Activated gamma-delta T cell (primary cell): Measurements from ENCODE around the gene C19orf12.
A peak's percentile ranks its signal among the peaks of the same experiment; 100 is the strongest.

Experiments
- DNase-seq: peaks from one replicate; lab custom pipeline; 2025; lab: John Stamatoyannopoulos, UW
- total RNA-seq, 2 donors: gene quantifications; one replicate each; lab custom pipeline; 2026; lab: John Stamatoyannopoulos, UW

C19orf12 gene
- 41.8 to 45.2 reads per million in 2 donors for total RNA-seq

GRCh38 chr19:29714953-29715700, at the start of gene C19orf12:
C19orf12 (minus strand) TSS chr19:29715261; CDS start chr19:29708413, 6,848 bp downstream.
- DNase-seq: peak; percentile 40

GRCh38 chr19:29764361-29764760, 49.3 kb upstream of the C19orf12 start:
- no peak for DNase-seq

- no peak for DNase-seq
Observed at GRCh38 chr19:29763196-29763595, 48.1 kb upstream of the C19orf12 start.

- DNase-seq: no peak
Observed at GRCh38 chr19:29761575-29762232, 46.6 kb upstream of the C19orf12 start.

- DNase-seq: no peak
Observed at GRCh38 chr19:29760752-29761502, 45.9 kb upstream of the C19orf12 start.

- DNase-seq: no peak
Observed at GRCh38 chr19:29759359-29759758, 44.3 kb upstream of the C19orf12 start.

- no peak for DNase-seq
Observed at GRCh38 chr19:29758863-29759262, 43.8 kb upstream of the C19orf12 start.

- DNase-seq: no peak
Observed at GRCh38 chr19:29757551-29757950, 42.5 kb upstream of the C19orf12 start.

GRCh38 chr19:29753934-29754305, 38.9 kb upstream of the C19orf12 start:
- DNase-seq: no peak

- no peak for DNase-seq
Observed at GRCh38 chr19:29753190-29753933, 38.3 kb upstream of the C19orf12 start.

GRCh38 chr19:29752450-29753025, 37.5 kb upstream of the C19orf12 start:
- DNase-seq: no peak

GRCh38 chr19:29751932-29752331, 36.9 kb upstream of the C19orf12 start:
- DNase-seq: no peak

GRCh38 chr19:29750001-29750400, 34.9 kb upstream of the C19orf12 start:
- no peak for DNase-seq

- DNase-seq: no peak
Observed at GRCh38 chr19:29748996-29749849, 34.2 kb upstream of the C19orf12 start.

- DNase-seq: no peak
Observed at GRCh38 chr19:29745253-29745652, 30.2 kb upstream of the C19orf12 start.

- DNase-seq: no peak
Observed at GRCh38 chr19:29743681-29744080, 28.6 kb upstream of the C19orf12 start.

GRCh38 chr19:29741776-29742175, 26.7 kb upstream of the C19orf12 start:
- DNase-seq: no peak

GRCh38 chr19:29741226-29741625, 26.2 kb upstream of the C19orf12 start:
- DNase-seq: no peak

GRCh38 chr19:29737461-29738000, 22.5 kb upstream of the C19orf12 start:
- DNase-seq: no peak

- DNase-seq: no peak
Observed at GRCh38 chr19:29735829-29736228, 20.8 kb upstream of the C19orf12 start.
